ENCODE measurements around the gene DMGDH.
A peak's percentile ranks its signal among the peaks of the same experiment; 100 is the strongest.

The DMGDH gene

DNA sequence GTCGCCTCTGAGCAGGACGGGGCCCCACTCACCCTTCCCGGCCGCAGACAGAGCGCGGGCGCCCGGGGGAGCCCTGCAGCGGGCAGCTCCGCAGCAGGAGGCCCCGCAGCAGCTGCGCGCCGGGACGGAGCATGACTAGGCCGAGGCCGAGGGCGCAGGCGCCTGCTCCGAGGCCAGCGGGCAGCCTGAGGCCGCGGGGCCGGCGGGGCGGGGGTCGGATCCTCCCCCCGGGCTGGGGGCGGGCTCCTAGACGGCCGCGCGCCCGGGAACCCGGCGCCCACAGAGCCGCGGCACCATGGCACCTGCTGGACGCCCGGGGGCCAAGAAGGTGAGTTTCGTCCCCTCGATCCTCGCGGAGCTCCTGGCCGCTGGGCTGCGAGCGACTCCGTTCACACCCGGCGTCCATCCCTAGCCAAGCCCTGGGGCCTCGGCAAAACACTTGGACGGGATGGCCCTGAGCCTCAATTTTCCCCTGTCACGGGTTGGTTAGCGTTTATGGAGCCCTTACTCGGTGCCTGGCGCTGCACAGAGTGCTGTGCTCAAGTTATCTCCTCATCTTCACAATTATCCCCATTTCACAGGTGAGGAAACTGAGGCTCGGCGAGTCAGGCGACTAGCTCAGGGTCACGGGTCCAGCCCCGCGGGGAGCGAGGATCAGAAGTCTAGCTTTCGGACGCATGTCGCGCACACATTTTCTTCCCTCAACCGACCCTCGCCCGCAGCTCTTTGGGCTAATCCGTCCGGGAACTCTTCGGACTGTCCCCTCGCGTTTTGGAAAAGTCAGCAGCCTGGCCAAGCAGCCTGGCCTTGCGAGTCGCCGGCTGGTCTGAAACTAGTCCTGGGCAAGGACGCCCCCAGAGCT is at the start of gene DMGDH, which contains the start of gene BHMT2:
Gene DMGDH, minus strand, starts transcription at position 187 of the 862 bp plus-strand sequence. Its CDS starts 54 bp downstream, at position 133.
Gene BHMT2, plus strand, starts transcription at position 280 of the 862 bp plus-strand sequence. Its CDS starts 16 bp downstream, at position 296.
- peak; percentile 20 to 56 (median 22) for DNase-seq

DNA sequence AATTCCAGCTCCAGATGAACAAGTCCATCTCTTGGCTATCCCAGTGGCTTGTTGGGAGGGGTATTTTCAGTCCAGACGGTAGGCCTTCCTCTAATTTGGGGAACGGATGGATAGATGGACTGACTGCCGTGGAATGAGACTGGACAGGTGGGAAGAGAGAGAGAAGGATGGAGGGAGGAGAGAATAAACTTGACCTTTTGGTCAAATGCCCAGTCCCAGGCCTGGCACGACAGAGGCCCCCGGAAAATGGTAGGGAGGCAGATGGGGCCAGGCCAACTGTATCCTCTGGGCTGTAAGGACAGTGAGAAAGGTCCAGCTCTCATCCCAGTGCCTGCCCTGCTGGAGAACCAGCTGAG is 43.2 kb upstream of the DMGDH start:
- no peak for DNase-seq

DNA sequence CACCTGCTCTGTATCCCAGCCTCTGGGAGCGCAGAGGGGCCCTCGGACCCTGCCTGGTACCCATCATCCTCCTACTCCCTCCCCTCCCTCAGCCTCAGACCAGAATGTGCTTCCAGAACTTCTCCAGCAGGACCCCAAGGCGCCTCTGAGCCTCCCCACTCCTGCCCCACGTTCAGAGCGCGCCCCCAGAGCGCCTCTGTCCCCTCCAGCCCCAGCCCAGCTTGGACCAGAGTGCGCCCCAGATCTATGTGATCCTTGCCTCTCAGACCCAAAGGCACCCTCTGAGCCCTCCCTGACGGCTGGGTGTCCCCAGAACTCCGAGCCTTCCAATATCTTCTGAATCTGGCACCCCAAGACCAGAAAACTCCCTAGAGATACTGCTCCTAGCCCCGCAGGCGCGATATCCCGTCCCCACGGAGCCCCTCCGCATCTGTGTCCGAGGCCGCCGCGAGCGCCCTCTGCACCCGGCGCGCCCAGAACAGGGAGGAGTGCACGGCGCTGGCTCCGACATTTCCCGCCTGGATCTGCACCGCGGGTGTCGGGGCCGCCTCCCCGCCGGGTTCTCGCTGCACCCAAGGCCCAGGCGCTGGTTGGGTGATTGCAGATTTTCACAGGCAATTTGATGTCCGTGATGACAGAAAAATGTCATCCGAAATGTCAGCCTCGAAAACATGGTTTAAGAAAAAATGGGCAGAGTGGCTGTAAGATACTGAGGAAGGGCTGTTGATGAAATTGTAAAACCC is 42.7 kb upstream of the DMGDH start:
- DNase-seq, result peak in 1 of 3 donors; percentile 17

DNA sequence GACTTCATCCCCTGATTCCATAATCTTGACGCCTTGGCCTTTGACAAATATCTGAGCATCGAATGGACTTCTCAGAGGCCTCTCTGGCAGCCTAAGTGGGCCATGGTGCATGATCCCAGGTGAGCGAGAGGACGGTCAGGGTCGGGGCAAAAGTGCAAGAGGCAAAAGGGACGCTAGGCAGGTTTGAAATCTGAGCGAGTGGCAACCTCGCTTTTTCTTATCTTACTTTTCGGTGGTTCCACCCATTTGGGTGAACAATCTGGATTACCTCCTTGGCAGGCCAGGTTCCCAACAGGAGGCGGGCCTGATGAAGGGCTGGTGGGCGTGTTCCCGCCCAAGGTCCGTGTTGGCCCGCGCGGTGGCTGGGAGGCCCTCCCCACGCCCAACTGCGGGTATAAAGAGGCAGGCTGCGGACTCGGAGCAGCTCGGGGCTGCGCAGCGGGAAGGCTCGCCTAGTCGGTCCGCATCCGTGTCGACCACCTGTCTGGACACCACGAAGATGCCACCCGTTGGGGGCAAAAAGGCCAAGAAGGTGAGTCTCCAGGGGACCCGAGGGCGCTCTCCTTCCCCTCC is 42.0 kb upstream of the DMGDH start, which contains the start of gene BHMT:
Gene BHMT, plus strand, starts transcription at position 423 of the 573 bp plus-strand sequence. Its CDS starts 77 bp downstream, at position 500.
- no peak for DNase-seq

DNA sequence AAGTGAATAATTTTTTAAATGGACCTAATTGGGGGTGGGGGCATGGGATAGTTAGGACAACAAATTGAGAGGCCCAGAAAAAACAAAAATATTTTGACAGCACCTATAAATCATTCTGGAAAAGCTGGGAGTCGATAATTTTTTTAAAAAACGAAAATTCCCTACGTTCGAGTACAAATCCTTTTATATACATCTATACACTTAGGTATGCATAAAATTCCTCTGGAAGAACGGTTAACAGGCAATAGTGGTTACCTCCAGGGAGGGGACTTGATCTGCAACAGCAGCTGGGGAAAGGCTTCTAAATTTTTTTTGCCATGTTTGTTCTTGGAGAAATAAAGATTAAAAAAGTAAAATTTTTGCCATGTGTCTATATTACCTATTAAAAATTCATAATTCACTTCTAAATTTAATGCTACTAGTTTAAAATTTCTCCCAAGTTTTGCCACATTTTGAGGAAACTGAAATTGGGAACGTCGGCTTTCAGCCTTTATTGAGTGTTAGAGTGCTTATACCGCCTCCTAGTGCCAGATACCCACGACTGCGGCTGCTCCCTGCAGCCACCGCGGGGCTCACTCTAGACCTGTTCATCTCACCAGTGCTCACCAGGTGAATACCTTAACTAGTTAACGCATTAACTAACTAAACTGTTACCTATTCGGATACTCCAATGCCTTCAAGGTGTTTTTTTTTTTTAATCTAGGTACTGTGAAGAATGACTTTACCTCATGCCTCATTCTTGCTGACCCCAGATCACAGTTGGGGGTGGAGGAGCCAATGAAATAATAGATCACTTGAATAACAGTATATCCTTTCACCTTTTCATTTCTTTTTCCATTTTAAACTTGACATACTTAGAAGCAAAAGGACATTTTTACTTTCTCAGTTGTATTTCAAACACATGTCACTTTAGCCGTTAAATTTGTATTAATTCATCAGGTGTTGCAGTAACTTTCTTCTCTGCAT is 40.3 kb upstream of the DMGDH start:
- peak; percentile 66 to 74 (median 73) for DNase-seq

DNA sequence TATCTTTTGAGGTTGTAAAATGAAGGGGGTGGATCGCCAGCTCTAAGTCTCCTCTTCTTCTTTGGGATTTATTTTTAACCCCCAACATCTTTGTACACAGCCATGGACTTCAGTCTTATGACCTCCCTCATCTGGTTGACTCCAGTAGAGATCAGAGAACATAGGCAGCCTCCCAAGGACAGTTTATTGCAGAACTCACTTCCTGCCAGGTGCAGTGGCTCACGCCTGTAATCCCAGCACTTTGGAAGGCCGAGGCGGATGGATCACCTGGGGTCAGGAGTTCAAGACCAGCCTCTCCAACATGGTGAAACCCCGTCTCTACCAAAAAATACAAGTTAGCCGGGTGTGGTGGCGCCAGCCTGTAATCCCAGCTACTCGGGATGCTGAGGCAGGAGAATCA is 39.3 kb upstream of the DMGDH start:
- no peak for DNase-seq

DNA sequence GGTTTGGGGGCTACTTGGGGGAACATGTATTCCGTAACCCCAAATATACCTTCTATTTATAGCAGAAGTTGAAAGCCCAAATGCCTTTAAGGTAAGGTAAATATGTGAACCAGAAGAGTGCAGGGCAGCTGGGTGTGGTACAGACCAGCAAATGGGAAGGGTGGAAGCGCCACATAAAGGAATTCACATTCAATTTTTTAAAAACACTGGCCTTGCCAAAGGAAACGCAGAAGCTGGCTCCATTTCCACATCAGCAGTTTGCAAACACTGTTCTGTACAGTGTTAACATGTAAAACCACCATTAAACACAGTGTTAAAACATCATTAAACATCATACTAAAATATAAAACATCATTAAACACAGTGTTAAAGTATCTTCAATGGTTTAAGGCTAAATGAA is 38.6 kb upstream of the DMGDH start:
- no peak for DNase-seq

DNA sequence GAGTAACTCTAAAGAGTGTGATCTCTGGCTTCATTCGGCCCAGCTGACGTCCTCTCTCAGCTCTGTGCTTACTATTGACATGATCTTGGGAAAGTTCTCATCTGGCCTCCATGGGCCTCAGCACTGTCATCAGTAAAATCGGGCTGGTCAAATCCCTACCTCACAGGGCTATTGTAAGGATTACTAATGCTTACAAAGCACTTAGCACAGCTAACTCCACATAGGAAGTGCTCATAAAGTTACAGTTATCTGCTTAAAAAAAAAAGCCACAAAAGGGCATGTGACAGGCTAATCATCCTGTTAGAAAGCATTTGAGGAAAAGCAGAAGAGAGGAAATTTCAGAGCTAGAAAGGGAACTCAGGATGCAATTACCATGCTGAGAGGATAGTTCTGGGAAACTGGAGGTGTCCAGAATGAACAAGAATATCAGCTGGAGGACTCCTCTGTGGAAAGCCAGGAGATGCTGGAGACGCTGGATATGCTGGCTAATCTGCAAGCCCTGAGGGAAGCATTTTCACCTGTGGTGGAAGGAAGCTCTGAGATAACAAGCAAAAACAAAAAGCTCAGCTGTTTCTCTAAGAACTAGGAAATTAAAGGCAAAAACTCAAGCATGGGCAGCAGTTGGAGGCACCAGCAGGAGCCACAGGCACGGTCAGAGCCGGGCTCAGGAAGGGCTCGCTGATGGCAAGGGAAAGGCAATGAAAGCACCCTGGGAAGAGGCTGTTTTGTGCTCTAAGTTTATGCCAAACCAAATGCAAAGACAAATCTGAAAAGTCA is 37.7 kb upstream of the DMGDH start:
- DNase-seq, result peak; percentile 81 to 96 (median 91)

DNA sequence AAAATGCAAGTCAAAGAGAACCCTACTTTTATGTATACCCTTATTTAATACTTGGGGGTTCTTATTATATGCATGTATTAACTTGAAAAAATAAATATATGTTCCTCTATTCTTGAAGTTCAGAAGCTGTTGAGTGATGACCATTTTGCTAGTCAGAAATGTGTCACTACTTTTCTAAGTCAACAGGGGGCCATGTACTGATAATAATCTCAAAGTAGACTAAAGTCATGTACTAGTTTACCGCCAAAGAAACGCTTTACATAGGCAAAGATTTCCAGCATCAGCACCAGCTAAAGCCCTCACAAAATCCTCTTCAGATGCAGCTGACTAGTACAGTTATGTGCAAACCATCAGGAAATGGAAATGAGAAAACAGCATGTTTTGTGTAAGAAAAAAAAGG is 36.4 kb upstream of the DMGDH start:
- DNase-seq, result no peak

DNA sequence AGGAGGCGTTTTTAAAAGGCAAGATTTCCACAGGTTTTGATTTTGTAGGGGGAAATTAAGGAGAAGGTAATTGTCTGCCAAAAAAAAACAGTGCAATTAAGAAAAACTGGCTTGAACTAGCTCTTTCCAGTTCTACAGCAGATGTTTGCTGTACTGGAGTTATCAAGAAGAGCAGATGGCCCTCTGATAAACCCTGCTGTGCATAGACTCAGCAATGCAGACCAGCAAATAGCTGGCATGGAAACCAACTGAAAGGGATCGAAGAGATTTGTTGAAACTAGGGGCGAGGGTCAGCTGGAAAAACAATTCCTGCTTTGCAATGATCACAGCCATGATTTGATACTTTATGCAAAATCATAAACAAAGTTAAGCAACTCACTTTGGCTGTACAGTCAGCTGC is 24.3 kb upstream of the DMGDH start:
- DNase-seq, result no peak

DNA sequence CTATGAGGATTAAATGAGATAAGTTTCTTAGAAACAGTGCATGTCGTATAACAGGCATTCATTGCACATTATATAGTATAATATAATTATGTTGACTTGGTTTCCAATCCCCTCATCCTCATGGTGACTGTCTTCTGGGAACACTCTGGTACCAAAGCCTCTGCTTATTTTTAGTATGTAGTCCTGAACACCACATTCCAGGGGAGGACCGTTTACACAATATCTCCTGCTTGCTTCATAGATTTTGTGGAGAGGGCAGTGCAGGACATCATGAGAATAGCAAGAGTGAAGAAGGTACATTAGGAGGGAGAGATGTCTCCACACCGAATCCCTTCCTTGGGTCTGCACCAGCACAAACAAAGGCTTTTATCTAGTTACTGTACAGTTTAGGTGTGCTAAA is 21.6 kb upstream of the DMGDH start:
- no peak for DNase-seq

DNA sequence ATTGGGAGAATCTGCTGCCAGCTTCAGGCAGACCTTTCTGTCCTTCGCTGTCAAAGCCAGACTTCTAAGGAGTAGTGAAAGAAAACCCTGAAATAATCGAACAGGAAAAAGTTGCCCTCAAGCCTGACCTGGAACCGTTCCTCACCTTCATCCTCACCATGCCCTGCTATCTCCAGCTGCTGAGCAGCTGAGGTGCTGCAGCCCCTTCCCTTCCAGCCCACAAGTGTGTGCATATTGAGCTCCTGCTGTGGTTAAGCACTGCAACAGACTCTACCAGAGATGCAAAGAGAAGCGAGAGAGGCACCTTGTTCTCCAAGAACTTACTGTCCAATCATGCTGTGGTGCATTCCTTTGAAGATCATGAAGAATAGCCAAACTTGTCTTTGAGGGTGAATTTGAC is 19.0 kb upstream of the DMGDH start:
- no peak for DNase-seq

DNA sequence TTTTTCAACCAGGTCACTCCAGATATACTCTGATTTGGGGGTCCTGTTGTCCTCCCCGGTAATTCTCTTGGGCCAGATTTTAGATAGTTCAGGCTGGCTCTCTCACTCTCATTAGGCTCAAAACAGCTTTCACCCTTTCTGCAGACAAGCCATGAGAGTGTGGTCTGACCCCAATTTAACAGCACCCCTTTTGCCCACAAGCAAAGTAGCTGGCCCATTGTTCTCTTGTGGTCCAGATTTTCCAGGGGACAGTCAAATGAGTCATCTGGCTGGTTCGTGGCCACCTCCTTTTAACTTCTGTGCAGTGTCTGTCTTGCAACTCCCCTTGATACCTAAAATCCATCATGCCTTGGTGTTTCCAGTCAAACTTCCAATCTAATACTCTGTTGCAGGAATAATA is 16.6 kb upstream of the DMGDH start:
- no peak for DNase-seq

DNA sequence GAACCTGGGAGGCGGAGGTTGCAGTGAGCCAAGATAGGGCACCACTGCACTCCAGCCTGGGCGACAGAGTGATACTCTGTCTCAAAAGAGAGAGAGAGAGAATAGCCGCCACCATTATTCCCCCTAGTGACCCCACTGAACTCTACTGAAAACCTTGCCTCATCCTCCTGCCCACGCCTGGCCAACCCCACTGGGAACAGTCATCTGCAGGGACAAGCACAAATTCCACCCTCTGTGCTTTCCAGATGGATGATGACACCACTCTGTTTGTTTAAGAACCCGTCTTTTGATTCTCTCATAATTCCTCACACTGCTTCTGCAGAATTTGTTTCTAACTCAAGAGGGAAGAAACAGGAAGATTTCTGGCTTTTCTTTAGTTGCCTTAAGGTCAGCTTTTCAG is 12.3 kb upstream of the DMGDH start:
- peak; percentile 39 to 46 (median 45) for DNase-seq

DNA sequence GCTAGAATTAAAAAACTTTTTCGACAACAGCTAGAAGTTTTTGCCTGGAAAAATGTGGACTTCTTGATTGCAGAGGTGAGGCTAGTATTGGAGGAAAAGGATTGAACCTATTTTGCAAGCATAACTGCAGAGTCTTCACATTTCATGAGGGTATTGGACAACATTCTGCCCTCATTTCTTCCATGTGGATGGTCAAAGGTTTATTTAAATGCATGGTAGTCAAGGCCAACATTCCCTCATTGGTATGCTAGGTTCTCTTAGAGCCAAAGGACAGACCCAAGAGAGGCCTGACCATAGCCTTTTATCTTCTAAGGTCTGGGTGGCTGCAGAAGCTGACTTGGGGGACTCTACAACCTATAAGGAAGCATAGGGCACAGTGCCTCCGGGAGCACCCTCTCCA is 11.3 kb upstream of the DMGDH start:
- DNase-seq, result no peak

DNA sequence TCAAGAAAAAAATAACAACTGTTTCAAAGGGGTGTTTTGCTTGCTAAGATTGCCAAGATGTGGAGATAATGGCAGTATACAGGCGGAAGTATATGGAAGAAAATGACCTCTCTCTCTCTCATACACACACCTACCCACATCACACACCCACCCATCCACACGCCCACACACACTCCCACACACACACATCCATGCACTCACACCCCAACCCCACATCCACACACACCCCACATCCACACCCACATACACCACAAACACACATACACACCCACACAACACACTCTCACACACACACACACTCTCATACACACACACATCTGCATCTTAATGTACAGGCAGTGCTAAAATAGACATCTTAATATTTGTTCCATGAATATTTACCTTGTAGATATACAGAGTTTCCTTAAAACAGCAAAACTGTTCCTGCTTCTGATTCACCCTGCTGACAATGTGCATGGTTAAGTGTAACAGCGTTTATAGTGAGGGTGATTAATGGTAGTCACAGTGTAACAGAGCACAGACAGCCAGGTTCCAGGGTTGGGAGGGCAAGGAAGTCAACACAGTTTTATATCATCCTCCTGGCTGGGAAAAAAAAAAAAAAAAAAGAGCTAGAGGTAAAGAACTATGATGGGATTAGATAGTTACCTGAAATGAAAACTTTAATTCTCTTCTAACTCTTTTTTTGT is 8.3 kb upstream of the DMGDH start:
- DNase-seq, result no peak

DNA sequence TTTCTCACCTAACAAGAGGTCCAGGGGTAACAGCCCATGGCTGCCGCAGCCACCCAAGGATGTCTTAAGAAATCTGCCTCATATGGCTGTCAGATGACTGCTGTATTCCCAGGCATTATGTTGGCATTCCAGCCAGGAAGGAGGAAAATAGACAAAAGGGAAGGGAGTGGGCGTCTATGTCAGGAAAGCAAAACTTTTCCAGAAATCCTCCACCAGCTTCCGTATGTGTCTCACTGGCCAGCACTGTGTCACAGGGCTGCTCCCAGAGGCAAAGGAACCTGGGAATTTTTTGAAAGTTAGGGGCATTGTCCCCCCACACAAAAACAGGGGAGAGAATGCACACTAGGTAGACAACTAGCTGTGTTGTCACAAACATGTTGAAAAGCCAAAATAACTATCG is 7.3 kb upstream of the DMGDH start:
- no peak for DNase-seq

DNA sequence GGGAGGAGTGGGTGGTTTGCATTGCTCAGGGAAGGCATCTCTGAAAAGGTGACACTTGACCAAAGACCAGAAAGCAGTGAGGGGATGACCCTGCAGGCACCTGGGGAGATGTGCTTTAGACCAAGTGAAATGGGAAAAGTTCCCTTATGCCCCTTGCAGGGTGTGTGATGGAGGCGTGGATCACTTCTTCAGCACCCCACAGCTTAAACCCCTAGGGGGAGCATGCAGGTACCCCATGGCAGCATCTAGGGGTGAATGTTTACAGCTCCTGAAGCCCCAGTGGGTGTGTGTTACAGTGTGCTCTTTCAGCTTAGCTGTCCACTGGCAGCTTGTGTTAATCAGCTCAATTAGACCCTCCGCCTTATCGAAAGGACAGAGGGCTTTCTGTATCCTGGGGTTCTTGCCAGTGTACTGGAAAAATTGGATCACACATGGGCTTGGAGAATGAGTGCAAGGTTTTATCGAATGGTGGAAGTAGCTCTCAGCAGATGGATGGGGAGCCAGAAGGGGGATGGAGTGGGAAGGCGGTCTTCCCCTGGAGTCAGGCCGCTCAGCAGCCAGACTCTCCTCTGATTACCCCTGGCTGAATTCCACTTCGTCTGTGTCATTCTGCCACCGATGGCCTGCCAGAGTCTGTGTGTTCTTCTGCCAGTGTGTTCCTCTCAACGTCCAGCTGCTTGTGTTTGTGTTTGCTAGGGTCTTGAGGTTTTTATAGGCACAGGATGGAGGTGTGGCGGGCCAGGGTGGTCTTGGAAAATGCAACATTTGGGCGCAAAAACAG is 6.4 kb upstream of the DMGDH start:
- no peak for DNase-seq

DNA sequence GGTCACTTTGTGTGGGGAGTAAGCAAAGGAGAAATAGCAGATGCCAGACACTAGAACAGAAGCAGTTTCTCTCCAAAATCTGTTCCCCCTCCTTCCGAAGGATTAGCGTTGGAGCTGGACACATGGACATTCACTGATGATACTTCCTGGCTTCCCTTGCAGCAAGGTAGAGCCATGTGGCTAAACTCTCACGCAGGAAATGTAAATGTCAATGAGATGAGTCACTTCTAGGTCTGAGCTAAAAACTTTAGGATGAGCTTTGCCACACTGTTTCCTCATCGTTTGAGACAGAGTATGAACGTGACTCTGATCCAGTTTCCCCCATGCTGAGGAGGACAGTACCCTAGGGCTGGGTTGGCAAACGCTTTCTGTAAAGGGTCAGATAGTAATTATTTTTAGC is 5.2 kb upstream of the DMGDH start:
- DNase-seq, result peak in 2 of 3 donors; percentile 22 to 26

DNA sequence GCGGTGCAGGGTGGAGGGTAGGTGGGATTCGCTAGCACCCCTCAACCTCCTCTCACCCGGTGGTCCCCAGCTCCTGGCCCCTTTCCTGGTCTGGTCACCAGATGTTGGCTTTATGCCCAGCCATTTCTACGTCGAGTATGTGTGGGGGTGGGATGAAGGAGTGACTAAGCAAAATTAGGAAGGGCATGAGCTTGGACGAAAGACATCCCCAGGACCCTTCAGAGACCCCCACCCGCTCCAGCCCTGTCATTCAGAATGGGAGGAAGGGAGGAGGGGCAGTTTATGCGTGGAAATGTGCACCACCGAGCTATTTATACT is 835 bp upstream of the DMGDH start:
- DNase-seq, result no peak
